NT2/D1 (cell line): ENCODE data around the gene TOR3A.

Source experiments
- YY1 ChIP-seq: IDR thresholded peaks from 2 replicates; pipeline ENCODE4 v1.6.1; 2011; ENCODE audit not compliant: insufficient read length, insufficient read depth
- ZNF274 ChIP-seq: IDR thresholded peaks from 2 replicates; pipeline ENCODE4 v1.6.1; 2011; ENCODE audit warnings: mild to moderate bottlenecking, low read depth, low read length

GRCh38 chr1:179144626-179145025 is 62.8 kb downstream of the TOR3A start:
- TF ChIP-seq YY1 (no peak), ZNF274 (no peak)
